ENCODE measurements around the gene RAD54L. TPM values are rescaled to one million over a fixed set of nuclear protein-coding genes. Genes with fewer than 3 reads are reported as not detected.
"Not testable (repeated sequence)": the region's sequence is repeated elsewhere in the genome, so short reads cannot be mapped to it uniquely, and the experiment has no call there.

The RAD54L gene
- total RNA-seq, 1 donor from 2014 or later: 0.39 TPM

DNA sequence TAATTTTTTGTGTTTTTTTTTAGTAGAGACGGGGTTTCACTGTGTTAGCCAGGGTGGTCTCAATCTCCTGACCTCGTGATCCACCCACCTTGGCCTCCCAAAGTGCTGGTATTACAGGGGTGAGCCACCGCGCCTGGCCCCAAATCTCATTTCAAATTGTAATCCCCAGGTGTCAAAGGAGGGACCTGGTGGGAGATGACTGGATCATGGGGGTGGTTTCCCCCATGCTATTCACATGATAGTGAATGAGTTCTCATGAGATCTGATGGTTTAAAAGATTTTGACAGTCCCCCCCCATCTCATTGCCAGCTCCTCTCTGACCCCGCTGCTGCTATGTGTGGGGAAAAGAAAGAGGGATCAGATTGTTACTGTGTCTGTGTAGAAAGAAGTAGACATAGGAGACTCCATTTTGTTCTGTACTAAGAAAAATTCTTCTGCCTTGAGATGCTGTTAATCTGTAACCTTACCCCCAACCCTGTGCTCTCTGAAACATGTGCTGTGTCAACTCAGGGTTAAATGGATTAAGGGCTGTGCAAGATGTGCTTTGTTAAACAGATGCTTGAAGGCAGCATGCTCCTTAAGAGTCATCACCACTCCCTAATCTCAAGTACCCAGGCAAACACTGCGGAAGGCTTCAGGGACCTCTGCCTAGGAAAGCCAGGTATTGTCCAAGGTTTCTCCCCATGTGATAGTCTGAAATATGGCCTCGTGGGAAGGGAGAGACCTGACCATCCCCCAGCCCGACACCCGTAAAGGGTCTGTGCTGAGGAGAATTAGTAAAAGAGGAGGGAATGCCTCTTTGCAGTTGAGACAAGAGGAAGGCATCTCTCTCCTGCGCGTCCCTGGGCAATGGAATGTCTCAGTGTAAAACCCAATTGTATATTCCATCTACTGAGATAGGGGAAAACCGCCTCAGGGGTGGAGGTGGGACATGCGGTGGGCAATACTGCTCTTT, 72.7 kb downstream of the RAD54L start:
- not testable (repeated sequence) for DNase-seq (ENCODE audit: low spot score)

DNA sequence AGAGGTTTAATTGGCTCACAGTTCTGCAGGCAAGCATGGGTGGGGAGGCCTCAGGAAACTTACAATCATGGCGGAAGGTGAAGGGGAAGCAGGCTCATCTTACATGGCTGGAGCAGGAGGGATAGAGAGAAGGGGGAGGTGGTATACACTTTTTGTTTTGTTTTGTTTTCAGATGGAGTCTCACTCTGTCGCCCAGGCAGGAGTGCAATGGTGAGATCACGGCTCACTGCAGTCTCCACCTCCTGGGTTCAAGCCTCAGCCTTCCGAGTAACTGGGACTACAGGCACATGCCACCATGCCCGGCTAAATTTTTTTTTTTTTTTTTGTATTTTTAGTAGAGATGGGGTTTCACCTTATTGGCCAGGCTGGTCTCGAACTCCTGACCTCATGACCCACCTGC, 74.6 kb downstream of the RAD54L start:
- DNase-seq (ENCODE audit: low spot score): not testable (repeated sequence)

DNA sequence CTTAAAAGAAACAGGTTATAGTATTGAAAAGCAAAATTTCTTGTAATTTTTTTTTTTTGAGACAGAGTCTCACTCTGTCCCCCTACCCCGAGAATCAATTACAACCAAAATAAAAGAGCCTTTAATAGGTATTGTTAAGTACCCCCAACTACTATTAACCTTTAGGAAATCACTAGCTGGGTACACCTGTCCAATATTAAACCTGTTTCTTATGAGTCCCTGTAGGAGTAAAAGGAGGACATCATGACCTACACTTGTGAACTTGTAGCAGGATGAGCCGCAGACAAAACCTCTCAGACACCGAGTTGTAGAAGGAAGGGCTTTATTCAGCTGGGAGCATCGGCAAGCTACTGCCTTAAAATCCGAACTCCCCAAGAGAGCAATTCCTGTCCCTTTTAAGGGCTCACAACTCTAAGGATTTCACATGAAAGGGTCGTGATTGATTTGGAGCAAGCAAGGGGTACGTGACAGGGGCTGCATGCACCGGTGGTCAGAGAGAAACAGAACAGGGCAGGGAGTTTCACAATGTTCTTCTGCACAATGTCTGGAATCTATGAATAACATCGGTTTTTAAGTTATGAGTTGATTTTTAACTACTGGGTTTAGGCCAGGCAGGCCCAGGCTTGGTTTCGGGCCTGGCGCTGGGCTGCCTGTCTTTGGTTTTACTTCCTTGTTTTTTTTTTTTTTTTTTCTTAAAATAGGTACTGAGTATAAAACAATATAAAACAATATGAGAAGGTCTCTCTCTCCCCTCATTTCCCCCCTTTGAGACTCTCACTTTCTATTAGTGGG, 77.9 kb downstream of the RAD54L start:
- DNase-seq (ENCODE audit: low spot score): not testable (repeated sequence)

Other genes starting within 250 kb of the RAD54L start
- 55.8 TPM for gene PIK3R3, start 115.1 kb upstream of the RAD54L start, total RNA-seq
- 144 TPM for gene TSPAN1, start 72.7 kb upstream of the RAD54L start, total RNA-seq
- not detected for gene P3R3URF, start 71.3 kb upstream of the RAD54L start, total RNA-seq
- 99.6 TPM for gene POMGNT1, start 49.3 kb upstream of the RAD54L start, total RNA-seq
- 8.5 TPM for gene LURAP1, start 44.4 kb upstream of the RAD54L start, total RNA-seq
- 76.6 TPM for gene LRRC41, start 55.9 kb downstream of the RAD54L start, total RNA-seq
- gene UQCRH, start 55.9 kb downstream of the RAD54L start, total RNA-seq: 213 TPM
- gene NSUN4, start 93.0 kb downstream of the RAD54L start, total RNA-seq: 45.0 TPM
- 62.9 TPM for gene FAAH, start 146.6 kb downstream of the RAD54L start, total RNA-seq
- gene DMBX1, start 242.1 kb downstream of the RAD54L start, total RNA-seq: not detected

Measured in ureter (tissue), 1 donor.